ENCODE measurements around the gene MCTP1.

The MCTP1 gene

DNA sequence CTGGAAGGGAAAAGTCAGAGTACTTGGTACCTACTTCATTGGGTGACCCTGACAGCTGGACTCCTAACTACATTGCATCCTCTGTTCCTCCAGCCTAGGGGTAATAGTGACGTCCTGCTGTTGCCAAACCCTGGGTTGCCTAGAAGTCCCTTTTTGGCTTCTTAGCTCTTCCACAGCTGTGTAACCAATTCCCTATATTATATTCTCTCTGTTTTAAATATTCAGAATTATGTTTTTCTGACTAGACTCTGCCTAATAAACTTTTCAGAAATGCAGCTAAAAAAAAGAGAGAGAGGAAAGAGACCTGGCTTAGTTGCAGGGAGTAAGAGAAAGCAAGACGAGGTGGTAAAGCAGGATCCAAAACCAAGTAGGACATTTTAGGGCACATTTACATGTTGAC is 28.4 kb downstream of the MCTP1 start:
- no peak overlapping the region for H3K27ac ChIP-seq
- H3K36me3 ChIP-seq, result no peaks in the 10 kb centered on the region
- H3K9me3 ChIP-seq, result no peaks in the 10 kb centered on the region
- H3K27me3 ChIP-seq, result no peaks in the 10 kb centered on the region
- H3K4me2 ChIP-seq, result no peak overlapping the region
- no peaks in the 10 kb centered on the region for H3K4me1 ChIP-seq
- no peak overlapping the region for H3K9ac ChIP-seq
- H3K4me3 ChIP-seq, result no peak overlapping the region
- no peak for TF ChIP-seq Cebpa-rat (IDR thresholded peaks at IDR 0.05)
- H4K20me1 ChIP-seq, result no peaks in the 10 kb centered on the region

DNA sequence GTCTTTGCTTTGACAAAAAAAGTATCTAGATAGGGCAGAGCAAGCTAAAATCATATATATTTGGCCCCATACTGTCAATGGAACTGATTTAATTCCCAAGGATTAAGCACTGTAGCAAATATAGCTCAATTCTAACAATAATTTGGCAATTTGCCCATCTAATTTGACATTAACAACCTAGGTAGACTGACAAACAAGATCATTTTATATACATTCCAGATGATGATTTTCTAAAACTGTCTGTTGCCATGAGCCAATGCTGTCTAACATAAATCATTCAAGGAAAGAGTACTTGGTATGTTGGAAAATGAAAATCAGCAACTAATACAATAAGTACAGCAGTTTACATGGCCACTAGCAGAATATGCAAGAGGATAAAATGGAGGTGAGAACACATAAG is 32.1 kb downstream of the MCTP1 start:
- H3K36me3 ChIP-seq, result no peaks in the 10 kb centered on the region
- no peaks in the 10 kb centered on the region for H4K20me1 ChIP-seq
- no peak for TF ChIP-seq Cebpa-rat (IDR thresholded peaks at IDR 0.05)
- H3K4me2 ChIP-seq, result no peak overlapping the region
- H3K9me3 ChIP-seq, result no peaks in the 10 kb centered on the region
- H3K4me3 ChIP-seq, result no peak overlapping the region
- no peak overlapping the region for H3K9ac ChIP-seq
- no peaks in the 10 kb centered on the region for H3K27me3 ChIP-seq
- H3K4me1 ChIP-seq, result no peaks in the 10 kb centered on the region
- H3K27ac ChIP-seq, result no peak overlapping the region

DNA sequence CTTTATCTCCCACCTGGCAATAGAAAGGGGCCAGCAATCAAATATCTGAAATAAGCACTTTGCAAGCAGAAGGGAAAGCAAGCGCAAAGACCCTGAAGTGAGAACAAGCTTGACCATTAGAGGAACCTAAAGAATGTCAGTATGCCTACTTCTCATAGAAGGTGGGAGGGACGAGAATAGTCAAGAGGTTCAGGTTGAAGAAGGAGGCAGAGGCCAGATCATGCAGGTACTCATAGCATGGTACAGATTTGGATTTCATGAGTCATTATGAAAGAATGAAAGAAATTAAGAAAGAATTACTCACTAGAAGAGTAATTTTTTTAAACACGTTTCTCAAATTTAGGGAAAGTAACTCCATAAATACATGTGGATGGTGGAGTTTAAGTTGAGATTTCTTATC is 33.7 kb downstream of the MCTP1 start:
- no peak for TF ChIP-seq Cebpa-rat (IDR thresholded peaks at IDR 0.05)
- H3K4me1 ChIP-seq, result no peaks in the 10 kb centered on the region

DNA sequence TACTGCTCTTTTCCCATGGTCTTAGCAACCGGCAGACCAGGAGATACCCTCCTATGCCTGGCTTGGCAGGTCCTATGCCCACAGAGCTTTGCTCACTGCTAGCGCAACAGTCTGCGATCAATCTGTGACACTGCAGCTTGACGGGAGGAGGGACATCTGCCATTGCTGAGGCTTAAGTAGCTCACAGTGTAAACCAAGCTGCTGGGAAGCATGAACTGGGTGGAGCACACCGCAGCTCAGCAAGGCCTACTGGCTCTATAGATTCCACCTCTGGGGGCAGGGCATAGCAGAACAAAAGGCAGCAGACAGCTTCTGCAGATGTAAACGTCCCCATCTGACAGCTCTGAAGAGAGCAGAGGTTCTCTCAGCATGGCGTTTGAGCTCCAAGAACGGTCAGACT is 40.4 kb downstream of the MCTP1 start:
- no peaks in the 10 kb centered on the region for H3K36me3 ChIP-seq
- no peak overlapping the region for H3K27ac ChIP-seq

More for the DNA sequence above, 33.7 kb downstream of the MCTP1 start:
- H3K9me3 ChIP-seq, result no peaks in the 10 kb centered on the region
- no peak overlapping the region for H3K4me3 ChIP-seq
- H4K20me1 ChIP-seq, result no peaks in the 10 kb centered on the region
- H3K4me2 ChIP-seq, result no peak overlapping the region
- H3K9ac ChIP-seq, result no peak overlapping the region
- H3K27me3 ChIP-seq, result no peaks in the 10 kb centered on the region
- H3K27ac ChIP-seq, result no peak overlapping the region
- H3K36me3 ChIP-seq, result no peaks in the 10 kb centered on the region

DNA sequence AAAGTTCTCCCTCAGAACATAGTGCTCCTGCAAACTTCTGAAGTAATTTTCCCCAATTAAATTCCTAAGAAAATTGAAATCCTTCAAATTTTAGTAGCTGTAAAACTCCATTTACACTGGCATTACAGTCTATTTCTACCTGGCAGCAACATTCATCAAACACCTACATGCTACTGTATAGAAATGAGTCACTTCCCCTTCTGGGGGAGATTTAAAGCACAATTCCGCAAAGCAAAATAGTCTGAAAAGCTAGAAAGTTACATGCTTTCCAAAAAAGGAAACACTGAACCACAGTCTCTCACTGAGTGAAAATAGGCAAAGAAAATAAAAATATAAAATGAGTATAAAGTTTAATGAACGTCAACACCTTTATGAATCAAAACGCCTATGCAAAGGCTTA is 43.3 kb downstream of the MCTP1 start:
- Histone ChIP-seq H3K36me3 (no peaks in the 10 kb centered on the region), H3K27ac (no peak overlapping the region), H3K9ac (no peak overlapping the region)

More for the DNA sequence above, 40.4 kb downstream of the MCTP1 start:
- TF ChIP-seq Cebpa-rat (IDR thresholded peaks at IDR 0.05), result no peak
- H3K4me1 ChIP-seq, result no peaks in the 10 kb centered on the region
- no peaks in the 10 kb centered on the region for H4K20me1 ChIP-seq
- no peaks in the 10 kb centered on the region for H3K27me3 ChIP-seq
- H3K9ac ChIP-seq, result no peak overlapping the region
- no peak overlapping the region for H3K4me3 ChIP-seq
- no peaks in the 10 kb centered on the region for H3K9me3 ChIP-seq
- no peak overlapping the region for H3K4me2 ChIP-seq

DNA sequence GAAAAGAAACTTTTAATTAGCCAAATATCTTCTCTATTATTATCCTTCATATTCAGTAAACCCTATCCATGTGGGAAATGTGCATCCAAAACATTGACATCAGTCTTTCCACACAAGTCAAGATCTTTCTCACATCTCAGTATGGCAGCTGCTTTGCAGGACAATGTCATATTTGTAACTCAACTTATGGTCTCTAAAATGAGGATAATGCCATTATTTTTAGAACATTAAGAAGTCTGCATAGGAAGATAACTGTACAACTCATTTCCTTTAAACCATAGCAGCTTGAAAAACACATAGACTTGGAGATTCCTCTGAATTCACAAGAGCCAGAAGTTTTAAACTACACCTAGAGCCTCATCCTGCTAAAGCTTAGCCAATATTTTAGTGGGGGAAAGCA is 43.7 kb downstream of the MCTP1 start:
- no peak overlapping the region for H3K4me3 ChIP-seq
- no peak for TF ChIP-seq Cebpa-rat (IDR thresholded peaks at IDR 0.05)
- H3K4me2 ChIP-seq, result no peak overlapping the region
- no peaks in the 10 kb centered on the region for H3K9me3 ChIP-seq
- no peaks in the 10 kb centered on the region for H4K20me1 ChIP-seq
- no peak overlapping the region for H3K27ac ChIP-seq
- no peak overlapping the region for H3K9ac ChIP-seq
- H3K36me3 ChIP-seq, result no peaks in the 10 kb centered on the region
- no peaks in the 10 kb centered on the region for H3K4me1 ChIP-seq
- no peaks in the 10 kb centered on the region for H3K27me3 ChIP-seq

More for the DNA sequence above, 43.3 kb downstream of the MCTP1 start:
- Histone ChIP-seq H3K4me1 (no peaks in the 10 kb centered on the region), H3K9me3 (no peaks in the 10 kb centered on the region), H3K27me3 (no peaks in the 10 kb centered on the region), H4K20me1 (no peaks in the 10 kb centered on the region), H3K4me3 (no peak overlapping the region), H3K4me2 (no peak overlapping the region)
- no peak for TF ChIP-seq Cebpa-rat (IDR thresholded peaks at IDR 0.05)

DNA sequence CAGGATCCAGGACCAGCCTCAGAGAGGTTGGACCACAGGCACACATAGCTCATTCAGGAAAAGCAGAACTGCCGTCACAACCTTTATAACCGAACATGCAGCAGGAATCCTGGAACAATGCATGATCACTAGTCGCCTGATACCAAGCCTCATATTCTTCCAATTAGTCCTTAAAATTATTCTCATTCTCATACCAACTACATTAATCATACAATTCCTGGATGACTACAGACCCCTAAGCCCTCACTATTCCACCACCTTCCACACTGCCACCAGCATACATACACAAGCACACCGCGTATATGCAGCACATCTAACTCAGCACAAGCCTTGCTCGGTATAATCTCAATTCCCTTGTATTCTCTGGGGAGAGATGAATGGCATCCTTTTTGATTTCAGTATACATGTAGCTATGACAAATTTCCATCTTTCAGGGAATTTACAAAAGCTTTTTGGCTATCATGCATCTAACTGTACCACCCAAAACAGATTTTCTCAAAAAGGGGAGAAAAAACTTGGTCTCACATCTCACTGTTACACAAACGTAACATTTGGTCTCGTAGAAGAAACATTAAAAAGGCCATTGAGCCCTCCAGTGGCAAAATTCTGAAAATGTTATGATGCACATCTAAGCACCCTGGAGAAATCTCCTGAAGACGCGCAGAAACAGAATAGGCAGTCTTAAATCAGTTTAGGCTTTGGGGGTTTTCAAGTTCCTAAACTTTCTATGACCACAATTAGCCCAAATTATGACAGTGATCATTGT is 46.2 kb downstream of the MCTP1 start:
- no peaks in the 10 kb centered on the region for H3K4me1 ChIP-seq
- no peaks in the 10 kb centered on the region for H3K27me3 ChIP-seq
- no peaks in the 10 kb centered on the region for H3K9me3 ChIP-seq
- H3K4me3 ChIP-seq, result no peak overlapping the region
- no peaks in the 10 kb centered on the region for H3K36me3 ChIP-seq
- H3K9ac ChIP-seq, result no peak overlapping the region
- H4K20me1 ChIP-seq, result no peaks in the 10 kb centered on the region
- H3K27ac ChIP-seq, result no peak overlapping the region
- TF ChIP-seq Cebpa-rat (IDR thresholded peaks at IDR 0.05), result no peak
- H3K4me2 ChIP-seq, result no peak overlapping the region

DNA sequence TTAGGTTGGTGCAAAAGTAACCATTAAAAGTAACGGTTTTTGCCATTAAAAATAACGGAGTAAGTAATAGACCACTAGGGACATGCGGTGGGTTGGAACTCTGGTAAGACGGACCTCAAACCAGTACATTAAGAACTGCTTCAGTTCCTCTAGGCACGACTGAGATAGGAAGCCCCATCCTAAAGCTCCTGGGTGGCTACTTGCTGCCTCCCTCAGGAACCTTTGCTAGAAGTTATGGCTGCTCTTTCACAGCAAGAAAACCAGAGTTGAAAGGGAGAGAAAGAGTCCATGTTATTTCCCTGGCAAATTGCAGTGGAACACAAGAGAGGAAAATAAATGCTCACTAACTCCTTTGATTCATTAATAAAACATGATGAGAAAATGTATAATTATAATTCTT is 47.6 kb downstream of the MCTP1 start:
- Histone ChIP-seq H3K36me3 (no peaks in the 10 kb centered on the region), H3K27me3 (no peaks in the 10 kb centered on the region), H3K4me3 (no peak overlapping the region), H3K27ac (no peak overlapping the region), H4K20me1 (no peaks in the 10 kb centered on the region), H3K4me2 (no peak overlapping the region), H3K9ac (no peak overlapping the region), H3K9me3 (no peaks in the 10 kb centered on the region), H3K4me1 (no peaks in the 10 kb centered on the region)
- no peak for TF ChIP-seq Cebpa-rat (IDR thresholded peaks at IDR 0.05)

DNA sequence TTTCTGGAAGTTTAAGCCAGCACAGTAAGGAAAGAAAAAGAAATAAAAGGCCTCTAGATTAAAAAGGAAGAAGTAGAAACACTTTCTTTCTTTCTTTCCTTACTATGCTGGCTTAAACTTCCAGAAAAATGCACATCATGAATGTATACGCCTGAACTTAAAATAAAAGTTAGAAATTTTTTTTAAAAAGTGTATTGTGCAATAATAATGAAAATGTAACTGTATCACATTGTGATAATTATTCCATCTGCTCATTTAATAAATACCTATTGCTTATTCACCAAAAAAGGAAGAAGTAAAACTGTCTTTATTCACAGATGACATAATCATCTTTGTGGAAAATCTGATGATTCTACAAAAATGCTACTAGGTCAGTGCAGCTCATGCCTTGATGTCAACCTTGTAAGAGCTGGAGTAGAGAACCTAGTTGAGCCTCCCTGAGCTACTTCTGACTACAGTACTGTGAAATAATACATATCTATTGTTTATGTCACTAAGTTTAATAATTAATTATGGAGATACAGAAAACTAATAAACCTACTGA is 49.4 kb downstream of the MCTP1 start:
- no peaks in the 10 kb centered on the region for H4K20me1 ChIP-seq
- H3K27me3 ChIP-seq, result no peaks in the 10 kb centered on the region
- TF ChIP-seq Cebpa-rat (IDR thresholded peaks at IDR 0.05), result no peak
- no peak overlapping the region for H3K9ac ChIP-seq
- H3K4me2 ChIP-seq, result no peak overlapping the region
- H3K4me1 ChIP-seq, result no peaks in the 10 kb centered on the region
- H3K4me3 ChIP-seq, result no peak overlapping the region
- no peak overlapping the region for H3K27ac ChIP-seq
- H3K9me3 ChIP-seq, result no peaks in the 10 kb centered on the region
- H3K36me3 ChIP-seq, result no peaks in the 10 kb centered on the region

DNA sequence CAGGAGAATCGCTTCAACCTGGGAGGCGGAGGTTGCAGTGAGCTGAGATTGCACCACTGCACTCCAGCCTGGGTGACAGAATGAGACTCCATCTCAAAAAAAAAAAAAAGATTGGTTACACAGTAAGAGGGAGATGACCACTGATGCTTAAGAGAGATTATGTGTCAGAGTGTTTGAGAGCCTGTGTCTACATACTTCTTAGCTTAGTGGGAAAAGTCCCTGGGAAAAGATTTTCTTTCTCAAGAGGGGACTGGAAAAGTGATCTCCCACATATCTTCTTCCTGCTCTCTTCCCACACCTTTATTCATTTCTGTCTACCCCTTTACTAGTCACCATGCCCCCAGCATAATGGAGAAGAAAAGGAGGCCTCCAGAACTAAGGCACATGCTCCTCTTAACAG is 55.2 kb downstream of the MCTP1 start:
- Histone ChIP-seq H3K9ac (no peak overlapping the region), H3K4me3 (no peak overlapping the region), H3K9me3 (no peaks in the 10 kb centered on the region), H3K4me2 (no peak overlapping the region), H3K27me3 (no peaks in the 10 kb centered on the region), H3K4me1 (no peaks in the 10 kb centered on the region), H3K36me3 (no peaks in the 10 kb centered on the region), H3K27ac (no peak overlapping the region), H4K20me1 (no peaks in the 10 kb centered on the region)
- TF ChIP-seq Cebpa-rat (IDR thresholded peaks at IDR 0.05), result no peak
